K562 (cell line): Measurements from ENCODE around the gene SHTN1. TPM values are rescaled to one million over a fixed set of nuclear protein-coding genes. Genes with fewer than 3 reads are reported as not detected.

Experiments
- ATAC-seq: fragments of 200-7000 bp; cut with Tn5 transposase; 3 replicates; pipeline ENCODE4 v1.9.1; 2020; ENCODE audit warnings: moderate library complexity
- BruUV-seq: library from RNA; stranded (reverse); fragments of 400-500 nt; replicated peaks from 2 replicates; lab custom pipeline; 2021; lab: Mats Ljungman, UMichigan
- CTCF ChIA-PET: fragments of 300-600 bp; formaldehyde crosslinking; extraction: SDS; loops from one replicate; lab custom pipeline; 2021; ENCODE audit warnings: low intra/inter-chr PET ratio; lab: Yijun Ruan, JAX
- POLR2A ChIA-PET: fragments of 300-600, 350-650 bp; sonication (Branson Sonifier 250); formaldehyde crosslinking; extraction: SDS; loops from one replicate; lab custom pipeline; 2021; ENCODE audit warnings: antibody characterized with exemption, inconsistent platforms; lab: Yijun Ruan, JAX
- DNase-seq, 4 experiments: peaks; one replicate each; pipeline versions ENCODE4 v3.0.0 to v3.0.0-alpha.2; 2011 to 2018; ENCODE audit warnings: low spot score in 3 of 4, mixed read lengths in 3 of 4; ENCODE audit errors: extremely low read depth in 1 of 4
- FAIRE-seq: peaks from 2 replicates; lab custom pipeline; 2011; peaks lifted over from hg19 to GRCh38; lab: Jason Lieb, UNC
- H2AFZ ChIP-seq: 2 replicates; pipeline ENCODE4 v1.6.0; 2011; ENCODE audit warnings: low read depth, low read length, control low read depth, inconsistent platforms
- H3K27ac ChIP-seq: fragments of 200-600 bp; 3 replicates; pipeline ENCODE4 v1.8.0; 2011; ENCODE audit warnings: low read depth, mild to moderate bottlenecking, control low read depth, inconsistent platforms, low read length, moderate library complexity, mixed read lengths; ENCODE audit errors: extremely low read depth
- H3K27me3 ChIP-seq, 2 experiments: fragments of 300-600 bp in 1 of 2; 2 replicates in 1 of 2; 3 replicates in 1 of 2; pipeline versions ENCODE4 v1.6.0 to v1.8.0; 2011; ENCODE audit warnings: inconsistent platforms in 2 of 2, low read length in 2 of 2, mild to moderate bottlenecking in 1 of 2, mixed read lengths in 1 of 2, moderate library complexity in 1 of 2; ENCODE audit not compliant: control insufficient read depth in 2 of 2, insufficient read depth in 2 of 2
- H3K36me3 ChIP-seq: fragments of 300-600 bp; 3 replicates; pipeline ENCODE4 v1.8.0; 2011; ENCODE audit warnings: mild to moderate bottlenecking, low read length, inconsistent platforms; ENCODE audit not compliant: control insufficient read depth, insufficient read depth
- H3K4me1 ChIP-seq, 2 experiments: fragments of 200-600 bp in 1 of 2; replicated peaks in 1 of 2; 2 replicates in 1 of 2; 3 replicates in 1 of 2; pipeline versions ENCODE4 v1.5.1 to v1.8.0; 2011; ENCODE audit warnings: inconsistent platforms in 2 of 2, low read length in 2 of 2, mild to moderate bottlenecking in 1 of 2, mixed read lengths in 1 of 2, moderate library complexity in 1 of 2; ENCODE audit not compliant: control insufficient read depth in 2 of 2, insufficient read depth in 2 of 2
- H3K4me2 ChIP-seq: 2 replicates; pipeline ENCODE4 v1.6.1; 2011; ENCODE audit warnings: low read length, control low read depth, inconsistent platforms, mixed read lengths; ENCODE audit not compliant: insufficient read depth
- H3K4me3 ChIP-seq: fragments of 200-600 bp; sonication (generic), shearing (Covaris generic); 2 replicates; pipeline ENCODE4 v1.5.1; 2016; ENCODE audit warnings: control low read depth, inconsistent platforms
- H3K79me2 ChIP-seq: fragments of 200-600 bp; 3 replicates; pipeline ENCODE4 v1.8.0; 2011; ENCODE audit warnings: low read length, inconsistent platforms; ENCODE audit not compliant: control insufficient read depth, insufficient read depth
- H3K9ac ChIP-seq, 2 experiments: 2 replicates each; pipeline versions ENCODE4 v1.6.0 to v1.6.1; 2011; ENCODE audit warnings: low read depth in 2 of 2, low read length in 2 of 2, control low read depth in 1 of 2, inconsistent platforms in 1 of 2, mild to moderate bottlenecking in 1 of 2, mixed read lengths in 1 of 2; ENCODE audit not compliant: insufficient read depth in 1 of 2
- H3K9me1 ChIP-seq: one replicate; pipeline ENCODE4 v1.6.0; 2011; ENCODE audit warnings: inconsistent platforms, mild to moderate bottlenecking, low read length, moderate library complexity; ENCODE audit not compliant: control insufficient read depth, insufficient read depth
- H3K9me3 ChIP-seq: replicated peaks from 2 replicates; pipeline ENCODE4 v1.5.1; 2011; ENCODE audit warnings: low read depth, low read length, inconsistent platforms; ENCODE audit not compliant: control insufficient read depth, insufficient read depth
- H4K20me1 ChIP-seq: replicated peaks from 2 replicates; pipeline ENCODE4 v1.6.1; 2011; ENCODE audit warnings: low read length, inconsistent platforms, mixed read lengths; ENCODE audit not compliant: control insufficient read depth, insufficient read depth
- BCL6 ChIP-seq: fragments of 250-450 bp; sonication (Bioruptor Pico); IDR thresholded peaks from 2 replicates; pipeline ENCODE4 v1.4.0; 2020
- CLOCK ChIP-seq: fragments of 250-450 bp; sonication (Bioruptor Pico); IDR thresholded peaks from 2 replicates; pipeline ENCODE4 v1.4.0; 2020; ENCODE audit warnings: mild to moderate bottlenecking, moderate library complexity, borderline replicate concordance
- HDAC3 ChIP-seq: fragments of 450-650 bp; IDR thresholded peaks from 2 replicates; pipeline ENCODE4 v1.6.1; 2018; ENCODE audit warnings: borderline replicate concordance, mild to moderate bottlenecking, moderate library complexity; ENCODE audit not compliant: partially characterized antibody
- HES1 ChIP-seq: fragments of 450-650 bp; IDR thresholded peaks from 2 replicates; pipeline ENCODE4 v1.6.1; 2016; ENCODE audit warnings: low read depth, mild to moderate bottlenecking, moderate library complexity
- LARP7 ChIP-seq: fragments of 450-650 bp; IDR thresholded peaks from 2 replicates; pipeline ENCODE4 v1.6.1; 2016
- POLR2G ChIP-seq: fragments of 200-400 bp; formaldehyde crosslinking; IDR thresholded peaks from 2 replicates; pipeline ENCODE4 v1.6.1; 2017; ENCODE audit warnings: low read depth, mild to moderate bottlenecking, antibody characterized with exemption, low read length, moderate library complexity
- PPARD ChIP-seq: fragments of 250-450 bp; sonication (Bioruptor Pico); IDR thresholded peaks from 2 replicates; pipeline ENCODE4 v1.8.0; 2022; ENCODE audit warnings: inconsistent platforms, mild to moderate bottlenecking, moderate library complexity
- RB1 ChIP-seq: fragments of 450-650 bp; IDR thresholded peaks from 2 replicates; pipeline ENCODE4 v1.6.1; 2017; ENCODE audit warnings: low read depth, mild to moderate bottlenecking
- WGBS: fragments of 100-300 bp; shearing (Covaris generic); methylation state at CpG from one replicate; pipeline ENCODE4 v1.1.6; 2016; ENCODE audit warnings: low coverage, mixed read lengths; ENCODE audit not compliant: insufficient coverage; ENCODE audit errors: missing lambda C conversion rate; 5-methylcytosine and 5-hydroxymethylcytosine counted together
- in situ Hi-C: fragments of 300-500 bp; cut with MboI; formaldehyde crosslinking; loops from 4 replicates; pipeline ENCODE4 v1.15.0; 2018; ENCODE audit warnings: inconsistent platforms, mixed read lengths
- intact Hi-C: fragments of 100-400 bp; cut with micrococcal nuclease; formaldehyde crosslinking; loops from 2 replicates; pipeline ENCODE4 v1.14.2; 2022
- polyA plus RNA-seq, 8 experiments: library from polyadenylated mRNA; depleted of rRNA in 4 of 8; stranded (reverse) in 5 of 8; unstranded in 3 of 8; fragments of >200 nt; fragmentation: Nextera tagmentation in 2 of 8; fragmentation: Illumina TruSeq in 1 of 8; extraction: Ambion mirVana in 2 of 8; extraction: Trizol in 1 of 8; gene quantifications; 2 replicates each; pipeline versions ENCODE4 v1.2.1 to v1.2.3, GENCODE V29; 2011 to 2014; ENCODE audit warnings: inconsistent platforms in 1 of 8, missing spikeins in 1 of 8
- total RNA-seq, 7 experiments: library from RNA; depleted of rRNA in 6 of 7; stranded (reverse); fragments of >200 nt in 6 of 7; fragmentation: Illumina TruSeq in 2 of 7; extraction: Trizol in 2 of 7; gene quantifications; 2 replicates each; pipeline versions ENCODE4 v1.2.1 to v1.2.3, GENCODE V29; 2011 to 2021; ENCODE audit warnings: low replicate concordance in 1 of 7

SHTN1 gene
- total and polyA plus RNA-seq, 9 of the 15 experiments (the other 6 are each of a cell fraction or from before 2014, with no cell fraction given), result 5.4 to 21.3 (median 13.3) TPM

- Histone ChIP-seq H3K4me3 (no peak overlapping the region), H3K27me3 (no peaks in the 10 kb centered on the region), H3K9me3 (no peaks in the 10 kb centered on the region), H2AFZ (no peak overlapping the region), H3K27ac (no peak overlapping the region), H3K36me3 (peaks cover 20% of the 10 kb centered on the region), H3K9ac (no peak overlapping the region), H3K9me1 (no peaks in the 10 kb centered on the region), H4K20me1 (no peaks in the 10 kb centered on the region), H3K4me1 (no peaks in the 10 kb centered on the region), H3K4me2 (no peak overlapping the region), H3K79me2 (no peaks in the 10 kb centered on the region)
- FAIRE-seq (no peak), ATAC-seq (no peak), DNase-seq (peak in 1 of 4 experiments; percentile 31)
- WGBS, result 87% methylated on average over 9 of the region's 9 CpGs
- BruUV-seq, result no TSS peak
- CTCF ChIA-PET, result no interaction called here
- in situ Hi-C loops, result no loop called here
- TF ChIP-seq HES1 (no peak), PPARD (CRISPR knock-in tag) (no peak), CLOCK (CRISPR knock-in tag) (no peak), LARP7 (no peak), POLR2G (no peak), RB1 (no peak), BCL6 (CRISPR knock-in tag) (no peak), HDAC3 (no peak)
- POLR2A ChIA-PET, result interaction anchor here (0.6 kb wide), 1 partner anchor 27 kb away, joined by 3 read pairs; no protein-coding TSS in a partner anchor
- intact Hi-C loops, result no loop called here
Measured at GRCh38 chr10:116961406-116962251, 43.4 kb downstream of the SHTN1 start.
